Inferior parietal cortex (tissue), 1 donor: ENCODE data around the gene KLHL17.

ENCODE experiments used
- DNase-seq: peaks from one replicate; pipeline ENCODE4 v3.0.0-alpha.2; 2016; ENCODE audit errors: extremely low spot score

KLHL17 gene

DNA sequence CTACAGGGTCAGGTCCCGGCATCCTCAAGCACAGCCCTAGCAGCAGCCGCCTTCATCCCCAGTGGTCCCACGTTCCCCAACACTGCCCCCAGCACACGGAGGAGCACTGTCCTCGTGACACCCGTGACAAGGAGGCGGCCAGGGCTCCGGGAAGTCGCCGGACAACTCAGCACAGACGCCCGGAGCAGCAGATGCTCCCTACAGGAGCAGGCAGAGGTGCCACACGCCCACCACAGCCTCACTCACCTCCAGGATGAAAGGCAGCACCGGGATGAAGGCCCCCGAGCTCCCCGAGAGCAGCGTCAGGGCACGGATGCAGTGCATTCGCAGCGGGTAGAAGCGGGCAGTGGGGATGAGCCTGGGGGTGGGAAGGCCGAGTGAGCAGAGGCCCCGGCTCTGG is 9.5 kb upstream of the KLHL17 start:
- no peak for DNase-seq

- DNase-seq = no peak
Observed at GRCh38 chr1:951364-951763, 9.0 kb upstream of the KLHL17 start.

DNA sequence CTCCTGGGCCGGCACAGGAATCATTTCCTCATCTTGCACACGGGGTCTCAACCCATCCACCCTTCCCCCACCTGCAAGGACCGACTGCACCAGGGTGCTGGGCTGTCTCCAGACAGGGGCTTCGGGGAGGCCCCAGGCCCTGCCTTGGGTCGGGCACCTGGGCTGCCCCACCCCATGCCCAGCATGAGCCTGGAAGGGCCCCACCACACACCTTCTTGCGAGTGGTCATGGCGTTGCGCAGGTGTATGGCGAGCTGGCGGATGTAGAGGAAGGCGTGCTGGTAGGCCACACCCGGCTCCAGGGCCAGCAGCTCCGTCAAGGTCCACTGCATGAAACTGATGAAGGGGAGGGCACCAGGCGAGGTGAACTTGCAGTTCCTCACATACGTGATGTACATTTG is 8.2 kb upstream of the KLHL17 start:
- DNase-seq = no peak

DNA sequence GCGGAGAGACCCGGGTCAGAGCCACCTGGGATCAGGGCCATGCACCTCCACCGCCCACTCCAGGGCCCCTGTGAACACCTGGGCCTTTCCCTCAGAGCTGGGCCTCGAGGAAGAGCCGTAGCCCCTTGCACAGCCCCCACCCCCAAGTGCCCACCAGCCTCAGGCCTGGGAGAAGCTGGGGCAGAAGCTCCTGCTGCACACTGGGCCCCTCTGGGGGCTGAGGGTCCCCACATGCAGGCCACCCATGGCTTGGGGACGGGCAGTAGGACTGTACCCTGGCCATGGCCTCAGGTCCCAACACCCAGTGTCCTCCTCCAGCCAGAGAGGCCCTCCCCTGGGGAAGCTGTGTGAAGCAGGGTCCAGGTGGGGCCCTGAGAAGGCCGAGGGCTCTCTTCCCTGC is 7.8 kb upstream of the KLHL17 start:
- no peak for DNase-seq

- no peak for DNase-seq
Observed at GRCh38 chr1:953524-954320, 6.7 kb upstream of the KLHL17 start.

- no peak for DNase-seq
Observed at GRCh38 chr1:954927-955326, 5.5 kb upstream of the KLHL17 start.

- DNase-seq = no peak
Observed at GRCh38 chr1:955474-955873, 4.9 kb upstream of the KLHL17 start.

GRCh38 chr1:956636-957035 is 3.7 kb upstream of the KLHL17 start:
- DNase-seq = no peak

- DNase-seq = peak; percentile 87
Observed at GRCh38 chr1:958823-959730, 1.3 kb upstream of the KLHL17 start, which contains the start of gene NOC2L. Gene NOC2L, minus strand, starts transcription at chr1:959256. Its CDS starts 16 bp downstream, at chr1:959240.

DNA sequence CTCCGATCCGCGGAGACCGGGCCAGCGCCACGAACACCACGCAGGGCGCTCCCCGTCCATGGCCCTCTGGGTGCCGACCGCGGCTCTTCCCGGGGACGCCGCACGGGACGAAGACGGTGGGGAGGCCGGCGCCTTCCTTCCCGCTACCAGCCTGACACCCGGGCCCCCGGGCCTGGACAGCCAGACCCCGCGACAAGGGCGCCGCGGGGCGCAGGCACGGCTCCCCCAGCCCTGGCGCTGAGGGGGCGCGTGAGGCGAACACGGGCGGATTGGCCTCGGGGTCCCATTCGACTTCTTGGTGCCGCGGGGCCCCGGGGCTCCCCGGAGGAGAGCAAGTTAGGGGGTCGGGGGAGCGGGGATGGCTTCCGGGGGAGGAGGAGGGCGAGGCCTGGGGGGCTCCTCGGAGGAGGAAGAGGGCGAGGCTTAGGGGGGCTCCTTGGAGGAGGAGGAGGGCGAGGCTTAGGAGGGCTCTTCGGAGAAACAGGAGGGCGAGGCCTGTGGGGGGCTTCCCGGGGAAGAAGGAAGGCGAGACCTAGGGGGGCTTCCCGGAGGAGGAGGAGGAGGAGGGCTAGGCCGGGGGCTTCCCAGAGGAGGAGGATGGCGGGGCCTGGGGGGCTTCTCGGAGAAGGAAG is 537 bp upstream of the KLHL17 start:
- DNase-seq = no peak

DNA sequence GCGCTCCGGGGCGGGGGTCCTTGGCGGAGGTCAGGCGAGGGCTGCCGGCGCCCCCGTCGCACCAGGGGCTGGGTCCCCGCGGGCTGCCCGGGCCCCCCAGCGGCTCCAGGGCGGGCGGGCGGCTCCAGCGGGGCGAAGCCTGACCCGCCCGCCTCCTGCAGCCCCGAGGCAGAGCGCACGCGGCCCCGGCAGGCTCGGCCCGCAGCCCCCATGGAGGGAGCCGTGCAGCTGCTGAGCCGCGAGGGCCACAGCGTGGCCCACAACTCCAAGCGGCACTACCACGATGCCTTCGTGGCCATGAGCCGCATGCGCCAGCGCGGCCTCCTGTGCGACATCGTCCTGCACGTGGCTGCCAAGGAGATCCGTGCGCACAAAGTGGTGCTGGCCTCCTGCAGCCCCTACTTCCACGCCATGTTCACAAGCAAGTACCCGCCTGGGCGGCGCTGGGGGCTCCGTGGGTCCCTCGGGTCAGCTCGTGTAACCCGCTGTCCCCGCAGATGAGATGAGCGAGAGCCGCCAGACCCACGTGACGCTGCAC is 817 bp downstream of the KLHL17 start:
- no peak for DNase-seq

GRCh38 chr1:962381-963300 is 2.3 kb downstream of the KLHL17 start:
- DNase-seq = no peak

GRCh38 chr1:963301-963651 is 2.9 kb downstream of the KLHL17 start:
- DNase-seq = no peak

DNA sequence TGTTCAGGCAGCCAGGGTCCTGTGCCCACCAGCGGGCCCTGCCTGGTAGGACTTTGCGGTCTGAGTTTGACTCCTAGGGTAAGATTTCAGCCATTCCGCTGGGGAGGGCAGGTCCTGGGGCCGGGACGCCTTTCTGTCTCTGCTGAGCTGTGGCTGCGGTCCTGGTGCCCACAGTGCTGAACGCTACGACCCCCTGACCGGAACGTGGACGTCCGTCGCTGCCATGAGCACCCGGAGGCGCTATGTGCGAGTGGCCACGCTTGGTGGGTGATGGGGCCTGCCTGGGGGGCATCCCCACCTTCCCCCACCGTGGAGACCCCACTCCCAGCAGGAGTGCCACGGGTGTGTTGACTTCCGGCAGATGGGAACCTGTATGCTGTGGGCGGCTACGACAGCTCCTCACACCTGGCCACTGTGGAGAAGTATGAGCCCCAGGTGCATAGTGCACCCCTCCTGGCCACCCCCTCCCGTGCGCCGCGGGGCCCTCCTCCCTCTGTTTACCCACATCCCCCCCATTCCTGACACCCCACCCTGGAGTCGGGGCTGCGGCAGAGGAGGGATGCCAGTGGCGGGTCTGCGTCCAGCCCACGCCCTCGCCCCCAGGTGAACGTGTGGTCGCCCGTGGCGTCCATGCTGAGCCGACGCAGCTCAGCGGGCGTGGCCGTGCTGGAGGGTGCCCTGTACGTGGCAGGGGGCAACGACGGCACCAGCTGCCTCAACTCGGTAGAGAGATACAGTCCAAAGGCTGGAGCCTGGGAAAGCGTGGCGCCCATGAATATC is 3.6 kb downstream of the KLHL17 start:
- no peak for DNase-seq

- no peak for DNase-seq
Observed at GRCh38 chr1:964691-965525, 4.5 kb downstream of the KLHL17 start.

- no peak for DNase-seq
Observed at GRCh38 chr1:965526-966134, 5.2 kb downstream of the KLHL17 start.

DNA sequence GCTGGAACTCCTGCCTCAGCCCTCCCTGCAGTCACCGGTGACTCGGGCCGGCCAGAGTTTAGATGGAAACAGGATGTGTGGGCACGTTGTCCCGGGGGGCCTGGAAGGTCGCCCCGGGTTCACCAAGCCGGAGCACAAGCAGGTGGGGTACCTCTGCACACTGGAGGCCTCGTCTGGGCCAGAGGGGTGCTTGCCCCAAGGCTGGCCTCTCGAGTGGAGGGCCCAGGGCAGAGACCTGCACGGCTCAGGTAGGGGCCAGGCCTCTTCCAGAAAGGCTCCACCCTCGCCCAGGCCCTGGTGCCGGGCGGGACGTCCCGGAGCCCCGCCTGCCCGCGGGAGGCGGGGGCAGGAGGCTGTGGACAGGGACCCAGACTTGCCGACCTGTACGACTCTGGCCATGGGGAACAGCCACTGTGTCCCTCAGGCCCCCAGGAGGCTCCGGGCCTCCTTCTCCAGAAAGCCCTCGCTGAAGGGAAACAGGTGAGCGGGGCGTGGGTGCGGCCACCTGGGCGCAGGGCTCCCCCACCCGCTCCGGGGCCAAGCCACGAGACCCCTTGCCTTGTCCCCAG is 5.8 kb downstream of the KLHL17 start, which contains the start of gene PLEKHN1:
Gene PLEKHN1, plus strand, starts transcription at position 348 of the 569 bp plus-strand sequence. Its CDS starts 50 bp downstream, at position 398.
- no peak for DNase-seq

DNA sequence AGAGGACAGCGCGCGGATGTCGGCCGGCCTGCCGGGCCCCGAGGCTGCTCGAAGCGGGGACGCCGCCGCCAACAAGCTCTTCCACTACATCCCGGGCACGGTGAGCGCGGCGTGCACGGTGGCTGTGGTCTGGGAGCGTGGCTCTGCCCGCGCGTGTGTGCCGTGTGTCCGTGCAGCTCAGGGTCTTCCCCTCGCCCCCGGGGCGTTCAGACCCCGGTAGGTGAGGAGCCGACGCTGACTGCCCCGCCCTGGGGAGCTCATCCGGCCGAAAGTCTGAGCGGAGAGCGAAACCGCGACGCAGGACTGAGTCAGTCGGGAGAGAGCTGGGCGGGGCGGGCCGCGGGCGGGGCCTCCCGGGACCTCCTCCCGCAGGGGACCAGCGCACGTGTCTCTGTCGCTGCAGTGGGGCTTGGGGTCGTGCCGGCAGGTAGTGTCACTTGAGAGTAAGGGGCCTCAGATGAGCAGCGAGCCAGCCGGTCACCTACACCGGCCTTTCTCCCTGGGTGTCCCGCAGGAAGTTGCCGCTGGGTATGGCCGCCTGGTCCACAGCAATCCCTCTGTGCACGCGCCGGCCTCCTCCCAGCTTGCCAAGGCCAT is 6.4 kb downstream of the KLHL17 start:
- no peak for DNase-seq
